H1 (cell line): ENCODE data around the gene C20orf96. TPM values are rescaled to one million over a fixed set of nuclear protein-coding genes. Genes with fewer than 3 reads are reported as not detected.

ENCODE experiments used
- CTCF ChIA-PET: fragments of 300-600 bp; sonication (Branson Sonifier 250); formaldehyde crosslinking; loops from one replicate; lab custom pipeline; 2021; ENCODE audit not compliant: partially characterized antibody; lab: Charles Lee
- POLR2A ChIA-PET: fragments of 300-600 bp; sonication (Branson Sonifier 250); formaldehyde crosslinking; loops from one replicate; lab custom pipeline; 2021; ENCODE audit warnings: inconsistent platforms; ENCODE audit not compliant: partially characterized antibody; lab: Charles Lee
- DNase-seq, 2 experiments: peaks; one replicate each; pipeline versions ENCODE4 v3.0.0 to v3.0.0-alpha.2; 2010 to 2022; ENCODE audit warnings: low spot score in 2 of 2, low read depth in 1 of 2, mixed read lengths in 1 of 2
- FAIRE-seq: peaks from 2 replicates; lab custom pipeline; 2011; peaks lifted over from hg19 to GRCh38; lab: Jason Lieb, UNC
- H2AFZ ChIP-seq: 2 replicates; pipeline ENCODE4 v1.8.1; 2012; ENCODE audit warnings: low read length, inconsistent platforms
- H2AK5ac ChIP-seq: 2 replicates; pipeline ENCODE4 v1.6.1; 2013; ENCODE audit warnings: low read depth, low read length
- H2BK120ac ChIP-seq: replicated peaks from 2 replicates; pipeline ENCODE3; 2013; ENCODE audit warnings: low read depth, low read length, inconsistent platforms
- H2BK12ac ChIP-seq: 2 replicates; pipeline ENCODE4 v1.6.1; 2013; ENCODE audit warnings: low read depth, low read length
- H2BK15ac ChIP-seq: 2 replicates; pipeline ENCODE4 v1.6.1; 2013; ENCODE audit warnings: low read length
- H2BK20ac ChIP-seq: 2 replicates; pipeline ENCODE4 v1.6.1; 2013; ENCODE audit warnings: low read length
- H2BK5ac ChIP-seq: 2 replicates; pipeline ENCODE4 v1.6.1; 2013; ENCODE audit warnings: low read depth, low read length
- H3K14ac ChIP-seq: 2 replicates; pipeline ENCODE4 v1.6.1; 2013; ENCODE audit warnings: inconsistent platforms; ENCODE audit not compliant: insufficient read length
- H3K18ac ChIP-seq: 2 replicates; pipeline ENCODE4 v1.6.1; 2013; ENCODE audit warnings: low read length; ENCODE audit errors: extremely low read depth
- H3K23ac ChIP-seq: 2 replicates; pipeline ENCODE4 v1.6.1; 2013; ENCODE audit warnings: inconsistent platforms; ENCODE audit not compliant: insufficient read length
- H3K23me2 ChIP-seq: 2 replicates; pipeline ENCODE4 v1.6.1; 2013; ENCODE audit warnings: low read depth, low read length
- H3K27ac ChIP-seq: 2 replicates; pipeline ENCODE4 v1.6.1; 2011; ENCODE audit warnings: low read depth, low read length, inconsistent platforms
- H3K27me3 ChIP-seq, 4 experiments: replicated peaks in 1 of 4; 1 replicate in 1 of 4; 2 replicates in 3 of 4; pipeline versions ENCODE4 v1.6.1 to v1.8.1; 2011 to 2013; ENCODE audit warnings: low read length in 3 of 4, mild to moderate bottlenecking in 3 of 4, inconsistent platforms in 2 of 4, mixed read lengths in 2 of 4, moderate library complexity in 1 of 4; ENCODE audit not compliant: control insufficient read depth in 3 of 4, insufficient read depth in 3 of 4; ENCODE audit errors: extremely low read depth in 1 of 4
- H3K36me3 ChIP-seq, 4 experiments: 2 replicates each; pipeline versions ENCODE4 v1.6.1 to v1.8.1; 2011 to 2013; ENCODE audit warnings: mild to moderate bottlenecking in 4 of 4, low read length in 3 of 4, moderate library complexity in 2 of 4, control low read depth in 1 of 4, inconsistent platforms in 1 of 4; ENCODE audit not compliant: insufficient read depth in 4 of 4, control insufficient read depth in 2 of 4
- H3K4ac ChIP-seq: replicated peaks from 2 replicates; pipeline ENCODE3; 2013; ENCODE audit warnings: low read length, low read depth, mixed read lengths, inconsistent platforms; ENCODE audit not compliant: insufficient read length
- H3K4me1 ChIP-seq, 4 experiments: replicated peaks in 1 of 4; 1 replicate in 1 of 4; 2 replicates in 3 of 4; pipeline versions ENCODE4 v1.6.1 to v1.8.1; 2011 to 2013; ENCODE audit warnings: low read length in 3 of 4, inconsistent platforms in 2 of 4, mixed read lengths in 1 of 4; ENCODE audit not compliant: insufficient read depth in 4 of 4, control insufficient read depth in 3 of 4
- H3K4me2 ChIP-seq, 2 experiments: 2 replicates each; pipeline versions ENCODE4 v1.6.1 to v1.8.1; 2011 to 2013; ENCODE audit warnings: low read depth in 2 of 2, low read length in 2 of 2, control low read depth in 1 of 2, inconsistent platforms in 1 of 2, mild to moderate bottlenecking in 1 of 2; ENCODE audit not compliant: insufficient read depth in 1 of 2
- H3K4me3 ChIP-seq, 4 experiments: fragments of 200-600, 300-600 bp in 1 of 4; sonication (generic), shearing (Covaris generic), sonication (Bioruptor Twin) in 1 of 4; 2 replicates each; pipeline versions ENCODE4 v1.5.1 to v1.8.1; 2011 to 2016; ENCODE audit warnings: low read length in 4 of 4, low read depth in 3 of 4, control low read depth in 2 of 4, inconsistent platforms in 2 of 4, mild to moderate bottlenecking in 2 of 4, mixed read lengths in 1 of 4, moderate library complexity in 1 of 4; ENCODE audit not compliant: insufficient read depth in 2 of 4; ENCODE audit errors: extremely low read depth in 1 of 4
- H3K56ac ChIP-seq: replicated peaks from 2 replicates; pipeline ENCODE3; 2013; ENCODE audit warnings: low read depth, mild to moderate bottlenecking, mixed read lengths, low read length, inconsistent platforms; ENCODE audit not compliant: insufficient read length
- H3K79me1 ChIP-seq: 2 replicates; pipeline ENCODE4 v1.6.1; 2013; ENCODE audit warnings: low read depth, low read length, control low read depth
- H3K79me2 ChIP-seq, 2 experiments: 2 replicates each; pipeline versions ENCODE4 v1.6.1 to v1.8.1; 2012 to 2013; ENCODE audit warnings: low read length in 2 of 2, mild to moderate bottlenecking in 2 of 2, inconsistent platforms in 1 of 2; ENCODE audit not compliant: insufficient read depth in 2 of 2, control insufficient read depth in 1 of 2
- H3K9ac ChIP-seq, 4 experiments: replicated peaks in 1 of 4; 1 replicate in 1 of 4; 2 replicates in 3 of 4; pipeline versions ENCODE4 v1.6.1 to v1.8.1; 2011 to 2013; ENCODE audit warnings: low read depth in 3 of 4, low read length in 3 of 4, control low read depth in 2 of 4, mild to moderate bottlenecking in 2 of 4, moderate library complexity in 2 of 4, inconsistent platforms in 1 of 4; ENCODE audit errors: extremely low read depth in 1 of 4
- H3K9me3 ChIP-seq, 2 experiments: 2 replicates each; pipeline versions ENCODE4 v1.6.1 to v1.8.1; 2012 to 2013; ENCODE audit warnings: mild to moderate bottlenecking in 2 of 2, moderate library complexity in 2 of 2, control low read depth in 1 of 2, inconsistent platforms in 1 of 2, low read depth in 1 of 2, low read length in 1 of 2, mixed read lengths in 1 of 2; ENCODE audit not compliant: insufficient read depth in 2 of 2
- H4K20me1 ChIP-seq, 2 experiments: replicated peaks in 1 of 2; 2 replicates each; pipeline versions ENCODE3 to v1.8.1; 2011 to 2013; ENCODE audit warnings: inconsistent platforms in 2 of 2, low read length in 2 of 2, mild to moderate bottlenecking in 1 of 2; ENCODE audit not compliant: insufficient read depth in 2 of 2, control insufficient read depth in 1 of 2
- H4K5ac ChIP-seq: 2 replicates; pipeline ENCODE4 v1.6.1; 2013; ENCODE audit warnings: low read length, low read depth, mixed read lengths, inconsistent platforms; ENCODE audit not compliant: insufficient read length
- H4K8ac ChIP-seq: 2 replicates; pipeline ENCODE4 v1.8.0; 2013; ENCODE audit warnings: mild to moderate bottlenecking, moderate library complexity, low read length, inconsistent platforms; ENCODE audit not compliant: insufficient read depth; ENCODE audit errors: extremely low read depth
- H4K91ac ChIP-seq: replicated peaks from 2 replicates; pipeline ENCODE3; 2013; ENCODE audit warnings: low read length, mixed read lengths, inconsistent platforms; ENCODE audit not compliant: insufficient read length
- BACH1 ChIP-seq: IDR thresholded peaks from 2 replicates; pipeline ENCODE4 v1.6.1; 2012; ENCODE audit warnings: low read length, improper control_type of control experiment
- FOSL1 ChIP-seq: IDR thresholded peaks from 2 replicates; pipeline ENCODE4 v1.6.1; 2011; ENCODE audit warnings: mild to moderate bottlenecking, low read depth, low read length, moderate library complexity; ENCODE audit not compliant: insufficient read depth
- GTF2F1 ChIP-seq: IDR thresholded peaks from 2 replicates; pipeline ENCODE4 v1.6.1; 2012; ENCODE audit warnings: low read depth, low read length, improper control_type of control experiment, borderline replicate concordance
- HDAC6 ChIP-seq: IDR thresholded peaks from one replicate; pipeline ENCODE4 v1.7.1; 2012; ENCODE audit warnings: low read depth, mild to moderate bottlenecking, inconsistent platforms, low read length, moderate library complexity
- POLR2AphosphoS5 ChIP-seq: IDR thresholded peaks from 2 replicates; pipeline ENCODE4 v1.6.1; 2011; ENCODE audit warnings: low read depth, low read length
- RXRA ChIP-seq: IDR thresholded peaks from 2 replicates; pipeline ENCODE4 v1.6.1; 2011; ENCODE audit warnings: low read depth, mild to moderate bottlenecking, low read length, moderate library complexity; ENCODE audit not compliant: insufficient read depth
- SIN3A ChIP-seq, 2 experiments: IDR thresholded peaks in 1 of 2; conservative IDR thresholded peaks in 1 of 2; 2 replicates each; pipeline ENCODE4 v1.6.1; 2011 to 2012; ENCODE audit warnings: low read length in 2 of 2, improper control_type of control experiment in 1 of 2, low read depth in 1 of 2, mild to moderate bottlenecking in 1 of 2
- SIRT6 ChIP-seq: IDR thresholded peaks from one replicate; pipeline ENCODE4 v1.7.1; 2012; ENCODE audit warnings: low read length, inconsistent platforms
- SP1 ChIP-seq: IDR thresholded peaks from 2 replicates; pipeline ENCODE4 v1.6.1; 2011; ENCODE audit warnings: low read depth, low read length
- SP2 ChIP-seq: IDR thresholded peaks from 2 replicates; pipeline ENCODE4 v1.6.1; 2012; ENCODE audit warnings: mild to moderate bottlenecking, low read length, inconsistent platforms
- SUZ12 ChIP-seq: fragments of 200-600 bp; sonication (generic); IDR thresholded peaks from 2 replicates; pipeline ENCODE4 v1.6.1; 2012; ENCODE audit warnings: mild to moderate bottlenecking, inconsistent platforms, low read length, moderate library complexity, mixed read lengths
- TBP ChIP-seq: IDR thresholded peaks from 2 replicates; pipeline ENCODE4 v1.6.1; 2011; ENCODE audit warnings: low read depth, low read length, improper control_type of control experiment
- TCF12 ChIP-seq: IDR thresholded peaks from 2 replicates; pipeline ENCODE4 v1.6.1; 2011; ENCODE audit warnings: low read depth, mild to moderate bottlenecking, low read length
- USF2 ChIP-seq: IDR thresholded peaks from 2 replicates; pipeline ENCODE4 v1.6.1; 2011; ENCODE audit warnings: low read length, improper control_type of control experiment
- WGBS, 2 experiments: shearing (Covaris generic) in 1 of 2; methylation state at CpG; one replicate each; pipeline versions ENCODE4 v1.1.6 to v1.1.7; 2013 to 2015; ENCODE audit warnings: low lambda C conversion rate in 2 of 2, mixed read lengths in 2 of 2, inconsistent platforms in 1 of 2, low coverage in 1 of 2, missing lambda C conversion rate in 1 of 2; ENCODE audit not compliant: insufficient replicate concordance in 2 of 2, insufficient coverage in 1 of 2, insufficient read length in 1 of 2; ENCODE audit errors: extremely low coverage in 1 of 2, missing lambda C conversion rate in 1 of 2; 5-methylcytosine and 5-hydroxymethylcytosine counted together
- polyA plus RNA-seq, 7 experiments: library from polyadenylated mRNA; depleted of rRNA in 3 of 7; stranded (reverse) in 5 of 7; unstranded in 2 of 7; fragments of >200 nt in 5 of 7; fragments of 200-250 nt in 2 of 7; gene quantifications; 1 replicate in 5 of 7; 2 replicates in 1 of 7; 4 replicates in 1 of 7; pipeline versions ENCODE4 v1.2.1 to v1.2.3, GENCODE V29; 2011 to 2013; ENCODE audit warnings: missing spikeins in 2 of 7, mixed read lengths in 2 of 7
- total RNA-seq: library from RNA; stranded (reverse); fragmentation: NEBNext Ultra II Directional; extraction: Animal tissue kit (Norgen Biotek cat#: 25700); gene quantifications from 2 replicates; pipeline ENCODE4 v1.2.1, GENCODE V29; 2021

Gene C20orf96
- total and polyA plus RNA-seq, 2 of the 8 experiments (the other 6 are each of a cell fraction or from before 2014, with no cell fraction given): 19.2 to 21.0 TPM

- Histone ChIP-seq H3K18ac (no peak overlapping the region), H3K79me2 (peaks cover 11 to 33% of the 10 kb centered on the region in 2 experiments; a peak in 3 of 4 replicates), H2AFZ (no peak overlapping the region), H2BK15ac (no peak overlapping the region), H4K20me1 (peaks cover 6 to 11% of the 10 kb centered on the region in 2 experiments), H2BK120ac (no peak overlapping the region), H2BK20ac (no peak overlapping the region), H2BK5ac (no peak overlapping the region), H4K8ac (no peak overlapping the region), H3K27ac (no peak overlapping the region), H3K56ac (no peak overlapping the region), H3K36me3 (no peaks in the 10 kb centered on the region), H3K14ac (no peak overlapping the region), H3K4ac (no peak overlapping the region), H4K5ac (no peak overlapping the region), H2BK12ac (no peak overlapping the region), H3K9ac (no peak overlapping the region), H3K79me1 (peaks cover 3% of the 10 kb centered on the region; the same call in 1 of the 2 replicates), H3K23me2 (peaks cover 16% of the 10 kb centered on the region), H3K4me3 (no peak overlapping the region), H3K9me3 (no peaks in the 10 kb centered on the region; a peak in 1 of 4 replicates), H2AK5ac (no peak overlapping the region), H3K4me2 (no peak overlapping the region), H4K91ac (no peak overlapping the region), H3K4me1 (peaks cover 5 to 10% (median 8%) of the 10 kb centered on the region in 4 experiments), H3K23ac (no peak overlapping the region), H3K27me3 (peaks cover 0 to 7% (median 2%) of the 10 kb centered on the region in 4 experiments; a peak in 2 of 7 replicates)
- no peak for FAIRE-seq
- CTCF ChIA-PET: interaction anchor here (1.1 to 7.8 kb wide), 4 partner anchors 13 to 38 kb away, joined by 4 to 36 read pairs (median 8); partner anchors contain the start of gene SOX12
- WGBS, 2 experiments: 91% methylated on average over 4 of the region's 4 CpGs; no CpG with 5 or more reads in 1 of the 2 experiments
- no peak for DNase-seq
- TF ChIP-seq BACH1 (no peak), USF2 (no peak), SUZ12 (no peak), SP1 (no peak), TBP (no peak), TCF12 (no peak), SP2 (no peak), HDAC6 (no peak), FOSL1 (no peak), SIN3A (conservative IDR thresholded peaks at IDR 0.05 in 1 of 2, IDR thresholded peaks at IDR 0.05 in 1 of 2; ENCODE audit: low read depth in 1 of 2, low read length in 2 of 2) (no peak), SIRT6 (no peak), POLR2AphosphoS5 (no peak), RXRA (no peak), GTF2F1 (no peak)
- POLR2A ChIA-PET: interaction anchor here (1.6 to 9.4 kb wide), 4 partner anchors 14 to 38 kb away, joined by 3 to 85 read pairs (median 72); partner anchors contain the start of gene DEFB132
These were observed 5.3 kb upstream of the C20orf96 start for GRCh38 chr20:295804-296203.
